NB4 (cell line): ENCODE data around the gene WNT10A.

ENCODE experiments used
- DNase-seq: peaks from one replicate; pipeline ENCODE4 v3.0.0; 2010; ENCODE audit warnings: low read depth
- H3K4me3 ChIP-seq: one replicate; pipeline ENCODE4 v1.5.1; 2011; ENCODE audit warnings: mild to moderate bottlenecking, low read depth, low read length, moderate library complexity
- CTCF ChIP-seq: IDR thresholded peaks from one replicate; pipeline ENCODE4 v1.5.1; 2012; ENCODE audit warnings: low read depth, low read length
- MAX ChIP-seq: IDR thresholded peaks from 2 replicates; pipeline ENCODE4 v1.6.1; 2011; ENCODE audit warnings: low read depth, low read length
- MYC ChIP-seq: IDR thresholded peaks from 2 replicates; pipeline ENCODE4 v1.6.1; 2011; ENCODE audit warnings: low read depth, low read length
- POLR2A ChIP-seq: IDR thresholded peaks from 2 replicates; pipeline ENCODE4 v1.6.1; 2011; ENCODE audit warnings: mild to moderate bottlenecking; ENCODE audit not compliant: insufficient read length; ENCODE audit errors: extremely low read depth

Gene WNT10A

GRCh38 chr2:218876562-218877219 lies 4.0 kb upstream of the WNT10A start:
- H3K4me3 ChIP-seq: no peak overlapping the region
- peak; percentile 74 for DNase-seq
- TF ChIP-seq MAX (no peak), CTCF (peak; percentile 97), POLR2A (no peak)

GRCh38 chr2:218877331-218877730 lies 3.3 kb upstream of the WNT10A start:
- DNase-seq: no peak
- no peak for TF ChIP-seq POLR2A
- no peak for TF ChIP-seq MAX
- TF ChIP-seq MYC: no peak
- no peak for TF ChIP-seq CTCF

GRCh38 chr2:218877891-218878290 lies 2.8 kb upstream of the WNT10A start:
- TF ChIP-seq CTCF (no peak), MYC (no peak), MAX (no peak)
- H3K4me3 ChIP-seq: no peak overlapping the region
- DNase-seq: no peak

More at GRCh38 chr2:218877331-218877730, 3.3 kb upstream of the WNT10A start:
- H3K4me3 ChIP-seq: no peak overlapping the region

GRCh38 chr2:218878486-218878885 lies 2.2 kb upstream of the WNT10A start:
- no peak for DNase-seq
- H3K4me3 ChIP-seq: no peak overlapping the region
- TF ChIP-seq MAX: no peak
- no peak for TF ChIP-seq MYC
- TF ChIP-seq POLR2A: no peak
- TF ChIP-seq CTCF: no peak

- H3K4me3 ChIP-seq: no peak overlapping the region
- DNase-seq: no peak
- TF ChIP-seq MAX (no peak), MYC (no peak), POLR2A (no peak), CTCF (no peak)
These were observed 1.5 kb upstream of the WNT10A start for GRCh38 chr2:218878926-218879761.
